ENCODE results near the gene DIDO1. TPM values are rescaled to one million over a fixed set of nuclear protein-coding genes. Genes with fewer than 3 reads are reported as not detected.

The DIDO1 gene
- total RNA-seq, 1 experiment from 2014 or later = 33.2 TPM

- peaks cover 23% of the 10 kb centered on the region for H3K36me3 ChIP-seq (ENCODE audit: low read depth, low read length)
- DNase-seq = no peak
- H3K4me1 ChIP-seq (ENCODE audit: insufficient read depth, low read length) = peaks cover 5% of the 10 kb centered on the region
- no peak overlapping the region for H3K4me3 ChIP-seq (ENCODE audit: low read length)
- no peaks in the 10 kb centered on the region for H3K9me3 ChIP-seq (ENCODE audit: low read length)
- no peak overlapping the region for H3K4me2 ChIP-seq (ENCODE audit: low read length)
- ATAC-seq = no peak
- no peaks in the 10 kb centered on the region for H3F3A ChIP-seq (ENCODE audit: low read length, unreplicated experiment)
- no TSS peak for BruUV-seq (replicated peaks)
- H4K20me1 ChIP-seq (ENCODE audit: low read length) = peaks cover 12% of the 10 kb centered on the region; the same call in 1 of the 2 replicates
- no peak overlapping the region for H3K9ac ChIP-seq (ENCODE audit: low read length)
- H3K79me2 ChIP-seq (ENCODE audit: low read length) = peaks cover 39% of the 10 kb centered on the region
- CTCF ChIA-PET = no interaction called here
- H3K9me2 ChIP-seq (replicated peaks; ENCODE audit: low read length) = no peaks in the 10 kb centered on the region
- intact Hi-C loops (cut with micrococcal nuclease) = no loop called here
- H2AFZ ChIP-seq (ENCODE audit: low read length) = no peak overlapping the region
- no peaks in the 10 kb centered on the region for H3K27me3 ChIP-seq (ENCODE audit: low read length)
- POLR2A ChIA-PET (ENCODE audit: unreplicated experiment) = no interaction called here
- TF ChIP-seq EZH2 (IDR thresholded peaks at IDR 0.05; ENCODE audit: low read length, unreplicated experiment) (no peak), CTCF (conservative IDR thresholded peaks at IDR 0.05; ENCODE audit: low read depth, low read length) (no peak), EZH2phosphoT487 (IDR thresholded peaks at IDR 0.05; ENCODE audit: borderline replicate concordance, low read length) (no peak)
- no peak overlapping the region for H3K27ac ChIP-seq (ENCODE audit: low read length)
These were observed 73.5 kb downstream of the DIDO1 start for GRCh38 chr20:62852841-62853240.

GRCh38 chr20:62852196-62852595 lies 74.1 kb downstream of the DIDO1 start:
- CTCF ChIA-PET = no interaction called here
- no peaks in the 10 kb centered on the region for H3F3A ChIP-seq (ENCODE audit: low read length, unreplicated experiment)
- BruUV-seq (replicated peaks) = no TSS peak
- ATAC-seq (no peak), DNase-seq (no peak)
- no peaks in the 10 kb centered on the region for H3K27me3 ChIP-seq (ENCODE audit: low read length)
- H3K27ac ChIP-seq (ENCODE audit: low read length) = no peak overlapping the region
- no peak overlapping the region for H3K4me3 ChIP-seq (ENCODE audit: low read length)
- H3K36me3 ChIP-seq (ENCODE audit: low read depth, low read length) = peaks cover 23% of the 10 kb centered on the region
- no peak overlapping the region for H3K4me2 ChIP-seq (ENCODE audit: low read length)
- intact Hi-C loops (cut with micrococcal nuclease) = no loop called here
- no peak for TF ChIP-seq CTCF (conservative IDR thresholded peaks at IDR 0.05; ENCODE audit: low read depth, low read length)
- no peak for TF ChIP-seq EZH2 (IDR thresholded peaks at IDR 0.05; ENCODE audit: low read length, unreplicated experiment)
- no peak for TF ChIP-seq EZH2phosphoT487 (IDR thresholded peaks at IDR 0.05; ENCODE audit: borderline replicate concordance, low read length)
- no peak overlapping the region for H2AFZ ChIP-seq (ENCODE audit: low read length)
- H3K9ac ChIP-seq (ENCODE audit: low read length) = no peak overlapping the region
- no peaks in the 10 kb centered on the region for H3K9me3 ChIP-seq (ENCODE audit: low read length)
- peaks cover under 1% of the 10 kb centered on the region; the same call in 1 of the 2 replicates for H3K4me1 ChIP-seq (ENCODE audit: insufficient read depth, low read length)
- H3K79me2 ChIP-seq (ENCODE audit: low read length) = peaks cover 33% of the 10 kb centered on the region
- POLR2A ChIA-PET (ENCODE audit: unreplicated experiment) = no interaction called here
- peaks cover 8% of the 10 kb centered on the region; the same call in 1 of the 2 replicates for H4K20me1 ChIP-seq (ENCODE audit: low read length)
- no peaks in the 10 kb centered on the region for H3K9me2 ChIP-seq (replicated peaks; ENCODE audit: low read length)

- ATAC-seq = no peak
- no peak overlapping the region for H3K9ac ChIP-seq (ENCODE audit: low read length)
These were observed 75.9 kb downstream of the DIDO1 start for GRCh38 chr20:62850333-62850974.

More at GRCh38 chr20:62850333-62850974, 75.9 kb downstream of the DIDO1 start:
- DNase-seq = no peak
- Histone ChIP-seq H3K27ac (ENCODE audit: low read length) (no peak overlapping the region), H3K27me3 (ENCODE audit: low read length) (no peaks in the 10 kb centered on the region), H3K36me3 (ENCODE audit: low read depth, low read length) (peaks cover 23% of the 10 kb centered on the region), H3K79me2 (ENCODE audit: low read length) (peaks cover 27% of the 10 kb centered on the region), H4K20me1 (ENCODE audit: low read length) (0 out of 2 replicates have a peak, but pooled peaks cover 8% of the 10 kb centered on the region), H2AFZ (ENCODE audit: low read length) (no peak overlapping the region), H3K4me3 (ENCODE audit: low read length) (no peak overlapping the region), H3F3A (ENCODE audit: low read length, unreplicated experiment) (no peaks in the 10 kb centered on the region), H3K4me1 (ENCODE audit: insufficient read depth, low read length) (no peaks in the 10 kb centered on the region), H3K9me3 (ENCODE audit: low read length) (no peaks in the 10 kb centered on the region), H3K4me2 (ENCODE audit: low read length) (no peak overlapping the region), H3K9me2 (replicated peaks; ENCODE audit: low read length) (no peaks in the 10 kb centered on the region)
- CTCF ChIA-PET = no interaction called here
- intact Hi-C loops (cut with micrococcal nuclease) = no loop called here
- TF ChIP-seq EZH2 (IDR thresholded peaks at IDR 0.05; ENCODE audit: low read length, unreplicated experiment) (no peak), CTCF (conservative IDR thresholded peaks at IDR 0.05; ENCODE audit: low read depth, low read length) (no peak), EZH2phosphoT487 (IDR thresholded peaks at IDR 0.05; ENCODE audit: borderline replicate concordance, low read length) (no peak)
- BruUV-seq (replicated peaks) = no TSS peak
- POLR2A ChIA-PET (ENCODE audit: unreplicated experiment) = no interaction called here

Measured in PC-3 (cell line).